Testis (tissue), 3 donors: ENCODE results near the gene RAB40B. TPM values are rescaled to one million over a fixed set of nuclear protein-coding genes. Genes with fewer than 3 reads are reported as not detected.
A peak's percentile ranks its signal among the peaks of the same experiment; 100 is the strongest.

Source experiments
- DNase-seq: peaks from one replicate; pipeline ENCODE4 v3.0.0-alpha.2; 2019
- H3K27ac ChIP-seq, 2 donors: fragments of 200-600 bp; sonication (generic); one replicate each; pipeline ENCODE4 v1.5.1; 2019
- H3K27me3 ChIP-seq: fragments of 200-600 bp; sonication (generic); one replicate; pipeline ENCODE4 v1.5.1; 2019
- H3K36me3 ChIP-seq: fragments of 200-600 bp; sonication (generic); one replicate; pipeline ENCODE4 v1.5.1; 2017; ENCODE audit warnings: low read depth; ENCODE audit errors: missing control alignments
- H3K4me1 ChIP-seq: fragments of 200-600 bp; sonication (generic); one replicate; pipeline ENCODE4 v1.5.1; 2019
- H3K4me3 ChIP-seq, 2 donors: fragments of 200-600 bp; sonication (generic); one replicate each; pipeline ENCODE4 v1.5.1; 2017 to 2019
- H3K9me3 ChIP-seq: fragments of 200-600 bp; sonication (generic); one replicate; pipeline ENCODE4 v1.5.1; 2017
- CTCF ChIP-seq, 3 experiments: fragments of 450-650 bp in 2 of 3; fragments of 200-600 bp in 1 of 3; sonication (generic) in 1 of 3; IDR thresholded peaks; one replicate each; pipeline ENCODE4 v1.5.1; 2016 to 2019; ENCODE audit warnings: antibody characterized with exemption in 3 of 3, mild to moderate bottlenecking in 2 of 3, moderate library complexity in 1 of 3
- POLR2A ChIP-seq: fragments of 450-650 bp; IDR thresholded peaks from one replicate; pipeline ENCODE4 v1.6.1; 2017; ENCODE audit warnings: antibody characterized with exemption, mild to moderate bottlenecking, moderate library complexity
- WGBS, 2 donors: methylation state at CpG; one replicate each; pipeline ENCODE4 v1.1.5; 2018; 5-methylcytosine and 5-hydroxymethylcytosine counted together
- intact Hi-C: fragments of 100-400 bp; cut with DNase I; formaldehyde crosslinking; loops from one replicate; pipeline ENCODE4 v1.15.1; 2023; ENCODE audit warnings: low total_unique reads
- polyA plus RNA-seq: library from polyadenylated mRNA; stranded (reverse); fragments of 350-450 nt; fragmentation: Illumina TruSeq; extraction: RNeasy Lipid Tissue Mini Kit (QIAGEN cat#74804); gene quantifications from one replicate; pipeline ENCODE4 v1.2.3, GENCODE V29; 2014; ENCODE audit warnings: low read depth, low replicate concordance; ENCODE audit not compliant: insufficient read depth
- total RNA-seq, 2 donors: library from RNA; depleted of rRNA; stranded (reverse); fragments of >200 nt; gene quantifications; one replicate each; pipeline ENCODE4 v1.2.3, GENCODE V29; 2016

RAB40B gene
- total and polyA plus RNA-seq, 3 donors from 2014 or later, result 9.4 to 16.4 (median 13.5) TPM

GRCh38 chr17:82702231-82702927 lies 3.9 kb upstream of the RAB40B start:
- no peaks in the 10 kb centered on the region for H3K4me1 ChIP-seq
- H3K4me3 ChIP-seq, result no peak overlapping the region
- intact Hi-C loops, result no loop called here
- 56 to 59% methylated on average over 19 to 20 of the region's 20 CpGs for WGBS, 2 donors
- no peaks in the 10 kb centered on the region for H3K36me3 ChIP-seq
- H3K27me3 ChIP-seq, result no peaks in the 10 kb centered on the region
- no peak for DNase-seq
- no peak overlapping the region for H3K27ac ChIP-seq
- TF ChIP-seq CTCF (IDR thresholded peaks at IDR 0.05) (no peak), POLR2A (no peak)
- H3K9me3 ChIP-seq, result no peaks in the 10 kb centered on the region

- Histone ChIP-seq H3K4me3 (no peak overlapping the region), H3K36me3 (no peaks in the 10 kb centered on the region), H3K27me3 (no peaks in the 10 kb centered on the region), H3K9me3 (no peaks in the 10 kb centered on the region), H3K4me1 (peaks cover 4% of the 10 kb centered on the region), H3K27ac (no peak overlapping the region)
- intact Hi-C loops, result no loop called here
- no peak for DNase-seq
- no peak for TF ChIP-seq POLR2A
- WGBS, 2 donors, result 68 to 71% methylated on average over 7 to 13 of the region's 13 CpGs
These were observed 1.1 kb upstream of the RAB40B start for GRCh38 chr17:82699551-82699950.

- no peaks in the 10 kb centered on the region for H3K9me3 ChIP-seq
These were observed 510 bp upstream of the RAB40B start for GRCh38 chr17:82698974-82699442.

GRCh38 chr17:82697808-82698064 lies 762 bp downstream of the RAB40B start:
- H3K27ac ChIP-seq, result no peak overlapping the region
- TF ChIP-seq POLR2A (no peak), CTCF (IDR thresholded peaks at IDR 0.05) (no peak)
- intact Hi-C loops, result no loop called here
- no peak for DNase-seq
- H3K9me3 ChIP-seq, result no peaks in the 10 kb centered on the region
- WGBS, 2 donors, result 1% methylated on average over 31 of the region's 32 CpGs; no CpG with 5 or more reads in 1 of the 2 donors
- no peaks in the 10 kb centered on the region for H3K36me3 ChIP-seq
- no peaks in the 10 kb centered on the region for H3K27me3 ChIP-seq
- H3K4me3 ChIP-seq, result peak overlapping the region; percentile 61 to 73
- peaks cover 4% of the 10 kb centered on the region for H3K4me1 ChIP-seq

More at GRCh38 chr17:82698974-82699442, 510 bp upstream of the RAB40B start:
- Histone ChIP-seq H3K27ac (no peak overlapping the region), H3K4me1 (peaks cover 4% of the 10 kb centered on the region), H3K36me3 (no peaks in the 10 kb centered on the region), H3K27me3 (no peaks in the 10 kb centered on the region), H3K4me3 (peak overlapping the region; percentile 38 to 73)
- no peak for DNase-seq
- TF ChIP-seq CTCF (IDR thresholded peaks at IDR 0.05) (no peak), POLR2A (no peak)
- WGBS, 2 donors, result 2 to 33% methylated on average over 4 to 34 of the region's 45 CpGs
- intact Hi-C loops, result no loop called here

GRCh38 chr17:82696916-82697807 lies 1.3 kb downstream of the RAB40B start:
- no peak overlapping the region for H3K27ac ChIP-seq
- no peaks in the 10 kb centered on the region for H3K9me3 ChIP-seq
- peaks cover 4% of the 10 kb centered on the region for H3K4me1 ChIP-seq
- no peaks in the 10 kb centered on the region for H3K36me3 ChIP-seq
- no peak for DNase-seq
- intact Hi-C loops, result no loop called here
- H3K4me3 ChIP-seq, result peak overlapping the region; percentile 61 to 73
- WGBS, 2 donors, result 18% methylated on average over 40 to 48 of the region's 48 CpGs
- TF ChIP-seq POLR2A, result no peak
- TF ChIP-seq CTCF (IDR thresholded peaks at IDR 0.05), result no peak
- H3K27me3 ChIP-seq, result no peaks in the 10 kb centered on the region
